G401.6 (cell line): ENCODE measurements around the gene KIF5A.
A peak's percentile ranks its signal among the peaks of the same experiment; 100 is the strongest.

ENCODE experiments used
- FAIRE-seq: peaks from 2 replicates; lab custom pipeline; 2012; peaks lifted over from hg19 to GRCh38; lab: Jason Lieb, UNC

Gene KIF5A

DNA sequence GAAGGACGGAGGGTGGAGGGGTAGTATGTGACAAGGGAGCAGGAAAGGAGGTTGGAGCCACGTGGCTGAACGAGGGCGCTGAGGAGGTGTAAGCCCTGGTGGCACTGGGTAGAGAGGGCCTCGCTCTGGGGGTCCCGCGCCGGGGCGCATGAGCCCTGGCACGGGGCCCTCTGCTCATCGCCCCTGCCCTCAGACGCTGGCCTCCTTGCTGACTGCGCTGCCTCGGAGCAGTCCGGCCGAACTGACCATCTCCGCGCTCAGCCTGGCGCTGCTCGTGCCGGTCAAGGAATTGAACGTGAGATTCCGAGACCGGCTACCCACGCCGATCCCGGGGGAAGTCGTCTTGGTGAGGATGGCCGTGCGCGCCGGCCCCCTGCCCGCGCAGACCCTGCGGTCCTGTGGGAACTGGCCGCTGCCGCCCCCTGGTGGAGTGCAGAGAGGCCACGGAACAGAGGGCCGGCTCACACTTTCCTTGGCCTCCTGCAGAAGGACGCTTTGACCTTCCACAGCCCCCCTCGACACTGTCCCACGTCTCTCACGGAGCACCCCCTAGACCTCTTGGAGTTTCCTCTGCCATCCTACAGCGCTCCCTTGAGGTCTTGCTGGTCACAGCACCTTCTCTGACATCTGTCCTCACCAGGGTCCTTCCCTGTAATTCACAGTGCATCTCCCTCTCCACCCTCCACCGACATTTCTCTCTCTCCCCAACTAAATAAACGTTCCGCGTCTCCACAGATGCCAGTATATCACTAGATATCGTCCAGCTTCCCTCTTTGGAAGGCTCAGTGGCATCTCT lies 71.9 kb downstream of the KIF5A start:
- no peak for FAIRE-seq

DNA sequence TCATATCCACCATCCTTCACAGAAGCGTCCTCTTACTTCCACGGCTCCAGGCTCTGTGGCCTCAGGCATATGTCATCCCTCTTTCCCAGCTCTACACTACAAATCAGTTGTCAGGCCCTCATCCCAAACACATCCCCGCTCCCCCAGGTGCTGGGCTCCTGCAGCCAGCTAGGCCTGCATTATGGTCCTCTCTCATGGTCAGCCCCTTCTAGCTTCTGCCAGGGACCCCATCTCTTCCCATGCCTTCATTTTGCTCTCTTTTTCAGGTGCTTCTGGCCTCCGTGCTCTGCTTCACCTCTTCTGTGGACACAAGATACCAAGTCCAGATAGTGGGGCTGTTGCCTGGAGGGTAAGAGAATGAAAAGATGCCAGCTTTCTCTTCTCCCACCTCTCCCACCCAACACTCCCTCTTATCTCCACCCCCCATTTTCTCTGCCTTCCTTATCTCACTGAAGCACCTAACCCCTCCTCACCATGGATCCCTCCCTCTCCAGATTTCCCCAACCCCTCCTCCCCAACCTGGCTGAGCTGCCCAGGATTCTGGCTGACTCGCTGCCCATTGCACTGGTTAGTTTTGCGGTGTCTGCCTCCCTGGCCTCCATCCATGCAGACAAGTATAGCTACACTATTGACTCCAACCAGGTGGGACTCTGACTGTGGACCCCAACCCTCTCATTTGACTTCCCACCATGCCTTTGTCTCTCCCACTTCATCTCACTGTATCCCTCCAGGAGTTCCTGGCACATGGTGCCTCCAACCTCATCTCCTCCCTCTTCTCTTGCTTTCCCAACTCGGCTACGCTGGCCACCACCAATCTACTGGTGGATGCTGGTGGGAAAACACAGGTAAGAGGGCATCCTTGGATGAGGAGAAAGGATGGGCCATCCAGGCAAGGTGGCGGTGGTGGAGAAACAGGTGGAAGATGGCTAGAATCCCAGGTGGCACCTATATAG lies 72.7 kb downstream of the KIF5A start:
- FAIRE-seq: no peak

GRCh38 chr12:57623385-57623784 lies 73.5 kb downstream of the KIF5A start:
- FAIRE-seq: no peak

GRCh38 chr12:57623811-57624390 lies 74.1 kb downstream of the KIF5A start:
- FAIRE-seq: no peak

DNA sequence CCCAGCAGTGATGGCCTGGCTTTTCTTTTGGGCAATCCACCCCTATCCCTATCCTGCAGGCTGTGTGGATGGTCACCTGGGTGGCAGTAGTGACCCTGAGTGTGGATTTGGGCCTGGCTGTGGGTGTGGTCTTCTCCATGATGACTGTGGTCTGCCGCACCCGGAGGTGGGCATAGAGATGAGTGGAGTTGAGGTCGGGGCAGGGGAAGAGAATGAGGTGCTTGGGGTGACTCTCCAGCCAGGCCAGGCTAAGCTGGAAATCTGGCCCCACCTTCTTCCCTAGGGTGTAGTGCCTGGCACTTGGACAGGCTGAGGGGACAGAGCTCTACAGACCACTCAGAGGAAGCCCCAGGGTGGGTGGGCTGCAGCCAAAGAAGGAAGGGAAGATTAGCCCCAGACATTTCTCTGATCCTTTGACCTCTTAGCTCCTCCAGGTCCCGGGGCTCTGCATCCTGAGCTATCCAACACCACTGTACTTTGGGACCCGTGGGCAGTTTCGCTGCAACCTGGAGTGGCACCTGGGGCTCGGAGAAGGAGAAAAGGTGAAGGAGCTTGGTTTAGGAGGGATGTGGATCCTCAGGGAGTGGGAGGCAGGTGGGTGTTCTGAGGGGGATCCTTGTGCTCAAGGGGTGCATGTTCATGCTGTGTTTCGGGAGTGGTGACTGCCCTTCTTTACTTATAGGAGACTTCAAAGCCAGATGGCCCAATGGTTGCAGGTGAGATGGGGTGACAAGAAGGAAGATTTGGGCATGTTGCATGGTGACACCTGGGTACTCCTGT lies 74.8 kb downstream of the KIF5A start:
- FAIRE-seq: no peak

- no peak for FAIRE-seq
These were observed 75.6 kb downstream of the KIF5A start for GRCh38 chr12:57625261-57626032.

DNA sequence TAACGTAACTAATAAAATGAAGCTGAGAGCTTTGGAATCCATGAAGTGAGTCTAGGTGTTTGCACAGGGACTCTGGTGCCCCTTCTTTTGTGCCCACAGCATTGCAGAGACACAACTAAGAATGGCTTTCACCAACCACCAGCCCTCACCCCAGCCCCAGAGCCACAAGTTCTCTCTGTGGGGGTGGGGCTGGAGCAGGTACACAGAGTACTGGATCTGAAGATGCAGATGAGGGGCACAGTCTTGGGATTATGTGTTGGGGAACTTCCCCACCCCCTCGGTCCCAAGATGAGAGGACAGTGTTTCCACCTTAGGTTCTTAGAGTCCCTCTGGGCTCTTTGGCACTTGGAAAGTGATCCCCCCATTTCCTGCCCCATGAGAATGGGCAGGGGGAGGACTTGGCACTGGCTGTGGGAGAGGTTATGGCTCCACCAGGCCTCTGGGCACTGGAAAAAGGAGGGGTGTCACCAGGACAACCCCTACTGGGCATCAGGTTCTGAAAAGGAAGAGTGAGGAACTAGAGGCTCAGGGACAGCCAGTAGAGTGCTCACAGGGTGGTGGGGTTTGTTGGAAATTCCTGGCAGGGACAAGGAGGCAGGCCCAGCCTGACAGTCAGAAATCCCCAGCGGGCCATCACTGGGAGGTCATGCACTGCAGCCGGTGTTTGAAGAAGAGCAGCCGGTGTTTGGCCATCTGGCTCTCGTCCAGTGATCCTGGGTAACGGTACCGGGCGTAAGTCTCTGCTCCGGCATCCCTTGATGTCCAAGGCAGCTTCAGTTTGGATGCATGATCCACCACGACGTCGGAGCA lies 76.5 kb downstream of the KIF5A start:
- no peak for FAIRE-seq

GRCh38 chr12:57626921-57627445 lies 77.1 kb downstream of the KIF5A start:
- no peak for FAIRE-seq

GRCh38 chr12:57627501-57628279 lies 77.8 kb downstream of the KIF5A start:
- FAIRE-seq: no peak

- no peak for FAIRE-seq
These were observed 78.7 kb downstream of the KIF5A start for GRCh38 chr12:57628280-57629191.

- no peak for FAIRE-seq
These were observed 80.1 kb downstream of the KIF5A start for GRCh38 chr12:57629897-57630471.

- FAIRE-seq: no peak
These were observed 81.1 kb downstream of the KIF5A start for GRCh38 chr12:57630891-57631433.

DNA sequence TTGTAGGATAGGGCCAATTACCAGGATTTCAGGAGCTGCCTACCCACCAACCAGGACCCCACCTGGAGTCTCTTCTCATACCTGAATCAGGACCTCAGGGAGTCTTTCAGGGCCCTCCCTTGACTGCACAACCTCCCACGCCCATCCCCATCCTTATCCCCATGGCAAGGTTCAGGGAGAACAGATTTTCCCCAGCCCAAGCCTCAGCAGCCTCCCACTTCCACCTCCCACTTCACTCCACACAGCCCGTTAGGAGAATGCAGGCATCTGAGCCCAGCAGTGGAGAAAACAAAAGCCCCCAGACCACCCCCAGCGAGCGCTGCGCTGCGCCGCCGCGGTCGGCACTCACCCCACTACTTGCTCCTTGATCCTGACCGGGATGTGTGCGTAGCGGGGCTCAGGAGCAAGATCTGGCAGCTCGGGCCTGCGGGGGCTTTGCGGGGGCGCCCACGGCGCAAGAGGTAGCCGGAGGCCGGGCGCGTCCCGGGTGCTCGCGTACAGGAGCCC lies 81.8 kb downstream of the KIF5A start:
- FAIRE-seq: no peak

DNA sequence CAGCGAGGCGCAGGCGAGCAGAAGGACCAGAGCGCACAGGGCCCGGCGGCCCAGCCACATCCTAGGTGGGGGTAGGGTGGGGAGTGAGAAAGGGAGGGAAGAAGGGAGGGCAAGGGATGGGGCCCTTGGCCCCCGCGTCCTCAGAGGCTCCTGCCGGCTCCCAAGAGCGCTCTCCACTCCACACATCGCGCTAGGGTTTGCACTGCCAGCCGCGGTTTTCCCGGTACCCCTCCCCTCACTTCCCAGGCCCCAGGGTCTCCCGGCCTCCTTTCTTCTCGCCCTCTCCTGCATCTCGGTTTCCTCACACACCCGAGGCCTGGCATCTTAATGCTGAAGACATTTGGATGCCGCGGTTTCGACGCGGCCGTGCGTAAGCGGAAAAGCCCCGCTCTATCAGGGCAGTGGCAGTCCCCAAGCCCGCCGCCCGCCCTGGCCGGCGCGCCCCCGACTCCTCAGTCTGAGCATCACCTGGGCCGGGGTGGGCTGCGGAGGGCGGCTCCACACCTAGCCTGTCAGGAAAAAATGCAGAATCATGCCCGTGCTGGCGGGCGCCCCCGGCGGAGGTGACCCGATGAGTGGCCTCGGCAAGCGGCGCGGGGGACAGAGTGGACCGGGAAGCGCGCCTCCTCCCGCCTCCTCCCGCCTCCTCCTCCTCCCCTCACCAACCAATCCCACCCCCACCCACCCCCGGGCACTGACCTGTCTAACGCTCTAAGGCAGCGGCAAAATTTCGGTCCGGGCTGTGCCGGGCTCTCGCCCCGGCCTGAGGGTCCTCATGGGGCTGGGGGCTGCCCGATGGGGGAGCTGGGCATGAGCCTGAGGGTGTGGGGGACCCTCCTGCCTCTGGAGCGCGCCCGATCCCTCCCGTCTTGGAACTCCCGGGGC lies 82.5 kb downstream of the KIF5A start:
- no peak for FAIRE-seq

GRCh38 chr12:57632958-57633840 lies 83.4 kb downstream of the KIF5A start, which contains the start of gene B4GALNT1:
B4GALNT1 (minus strand) TSS chr12:57633201; CDS start chr12:57632132, 1,069 bp downstream.
- peak; percentile 50 for FAIRE-seq
